HepG2 (cell line): ENCODE data around the gene SART1. TPM values are rescaled to one million over a fixed set of nuclear protein-coding genes. Genes with fewer than 3 reads are reported as not detected.

ENCODE experiments used
- ARID2 ChIP-seq: sonication (generic); formaldehyde crosslinking; IDR thresholded peaks from 2 replicates; pipeline ENCODE4 v1.8.1; 2022; ENCODE audit warnings: mild to moderate bottlenecking, missing genetic modification reagents, borderline replicate concordance
- CBX1 ChIP-seq: IDR thresholded peaks from one replicate; pipeline ENCODE4 v1.6.1; 2016; ENCODE audit warnings: antibody characterized with exemption, low read depth
- CHD4 ChIP-seq: fragments of 200-600 bp; sonication (generic); IDR thresholded peaks from 2 replicates; pipeline ENCODE4 v1.7.0; 2017; ENCODE audit warnings: mild to moderate bottlenecking, low read length, borderline replicate concordance
- HOXD1 ChIP-seq: sonication (generic); formaldehyde crosslinking; IDR thresholded peaks from 2 replicates; pipeline ENCODE4 v1.5.0; 2020; ENCODE audit warnings: missing genetic modification reagents
- IRF2 ChIP-seq: IDR thresholded peaks from 2 replicates; pipeline ENCODE4 v1.6.1; 2018; ENCODE audit warnings: missing genetic modification reagents, missing compliant biosample characterization
- MEIS2 ChIP-seq: sonication (generic); formaldehyde crosslinking; IDR thresholded peaks from 2 replicates; pipeline ENCODE4 v1.9.0; 2021; ENCODE audit warnings: mild to moderate bottlenecking, missing genetic modification reagents
- MXD1 ChIP-seq: sonication (generic); formaldehyde crosslinking; IDR thresholded peaks from 2 replicates; pipeline ENCODE4 v1.4.0; 2020; ENCODE audit warnings: mild to moderate bottlenecking, missing genetic modification reagents
- RAD51 ChIP-seq: fragments of 450-650 bp; IDR thresholded peaks from 2 replicates; pipeline ENCODE4 v1.6.1; 2016; ENCODE audit warnings: borderline replicate concordance
- SP5 ChIP-seq: IDR thresholded peaks from 2 replicates; pipeline ENCODE4 v1.6.1; 2016; ENCODE audit warnings: low read depth, borderline replicate concordance
- ZFP36L2 ChIP-seq: sonication (generic); formaldehyde crosslinking; IDR thresholded peaks from 2 replicates; pipeline ENCODE4 v1.4.0; 2020; ENCODE audit warnings: missing genetic modification reagents
- ZGPAT ChIP-seq: IDR thresholded peaks from 2 replicates; pipeline ENCODE4 v1.6.1; 2016; ENCODE audit warnings: mild to moderate bottlenecking
- ZNF296 ChIP-seq: sonication (generic); formaldehyde crosslinking; conservative IDR thresholded peaks from 2 replicates; pipeline ENCODE4 v1.5.0; 2020; ENCODE audit warnings: mild to moderate bottlenecking, missing genetic modification reagents
- ZNF318 ChIP-seq: sonication (generic); formaldehyde crosslinking; IDR thresholded peaks from 2 replicates; pipeline ENCODE4 v1.4.0; 2020; ENCODE audit warnings: mild to moderate bottlenecking, missing genetic modification reagents
- polyA plus RNA-seq, 8 experiments: library from polyadenylated mRNA; depleted of rRNA in 3 of 8; stranded (reverse) in 7 of 8; unstranded in 1 of 8; fragments of >200 nt; fragmentation: Illumina TruSeq in 4 of 8; extraction: Trizol in 4 of 8; gene quantifications; 2 replicates each; pipeline versions ENCODE4 v1.2.1 to v1.2.3, GENCODE V29; 2011 to 2016; ENCODE audit warnings: low read depth in 4 of 8, missing spikeins in 1 of 8, mixed read lengths in 1 of 8; ENCODE audit not compliant: insufficient read depth in 1 of 8
- total RNA-seq, 5 experiments: library from RNA; depleted of rRNA; stranded (reverse); fragments of >200 nt; fragmentation: Illumina TruSeq; extraction: Trizol; gene quantifications; 2 replicates each; pipeline ENCODE4 v1.2.3, GENCODE V29; 2016; ENCODE audit warnings: low read depth in 1 of 5
- TF ChIP-seq, protein P1 (sequence below): sonication (generic); formaldehyde crosslinking; IDR thresholded peaks from 2 replicates; pipeline ENCODE4 v1.5.1; 2020; ENCODE audit warnings: mild to moderate bottlenecking, missing genetic modification reagents, moderate library complexity
- TF ChIP-seq, protein P2 (sequence below): sonication (generic); formaldehyde crosslinking; IDR thresholded peaks from 2 replicates; pipeline ENCODE4 v1.4.0; 2020; ENCODE audit warnings: missing genetic modification reagents; ENCODE audit errors: not compliant biosample characterization

Gene SART1
- total and polyA plus RNA-seq, 2 of the 13 experiments (the other 11 are each of a cell fraction or from before 2014, with no cell fraction given), result 11.3 to 22.5 TPM

- TF ChIP-seq ZNF318 (CRISPR knock-in tag), result no peak
- TF ChIP-seq RAD51, result no peak
- TF ChIP-seq CBX1, result peak; percentile 80
- peak; percentile 89 for TF ChIP-seq IRF2 (CRISPR knock-in tag)
- TF ChIP-seq ARID2, result no peak
- TF ChIP-seq SP5, result peak; percentile 73; the same call in 1 of the 2 replicates
- TF ChIP-seq CHD4, result no peak
- TF ChIP-seq HOXD1 (CRISPR knock-in tag), result peak; percentile 60; the same call in 1 of the 2 replicates
- TF ChIP-seq, protein P1, sequence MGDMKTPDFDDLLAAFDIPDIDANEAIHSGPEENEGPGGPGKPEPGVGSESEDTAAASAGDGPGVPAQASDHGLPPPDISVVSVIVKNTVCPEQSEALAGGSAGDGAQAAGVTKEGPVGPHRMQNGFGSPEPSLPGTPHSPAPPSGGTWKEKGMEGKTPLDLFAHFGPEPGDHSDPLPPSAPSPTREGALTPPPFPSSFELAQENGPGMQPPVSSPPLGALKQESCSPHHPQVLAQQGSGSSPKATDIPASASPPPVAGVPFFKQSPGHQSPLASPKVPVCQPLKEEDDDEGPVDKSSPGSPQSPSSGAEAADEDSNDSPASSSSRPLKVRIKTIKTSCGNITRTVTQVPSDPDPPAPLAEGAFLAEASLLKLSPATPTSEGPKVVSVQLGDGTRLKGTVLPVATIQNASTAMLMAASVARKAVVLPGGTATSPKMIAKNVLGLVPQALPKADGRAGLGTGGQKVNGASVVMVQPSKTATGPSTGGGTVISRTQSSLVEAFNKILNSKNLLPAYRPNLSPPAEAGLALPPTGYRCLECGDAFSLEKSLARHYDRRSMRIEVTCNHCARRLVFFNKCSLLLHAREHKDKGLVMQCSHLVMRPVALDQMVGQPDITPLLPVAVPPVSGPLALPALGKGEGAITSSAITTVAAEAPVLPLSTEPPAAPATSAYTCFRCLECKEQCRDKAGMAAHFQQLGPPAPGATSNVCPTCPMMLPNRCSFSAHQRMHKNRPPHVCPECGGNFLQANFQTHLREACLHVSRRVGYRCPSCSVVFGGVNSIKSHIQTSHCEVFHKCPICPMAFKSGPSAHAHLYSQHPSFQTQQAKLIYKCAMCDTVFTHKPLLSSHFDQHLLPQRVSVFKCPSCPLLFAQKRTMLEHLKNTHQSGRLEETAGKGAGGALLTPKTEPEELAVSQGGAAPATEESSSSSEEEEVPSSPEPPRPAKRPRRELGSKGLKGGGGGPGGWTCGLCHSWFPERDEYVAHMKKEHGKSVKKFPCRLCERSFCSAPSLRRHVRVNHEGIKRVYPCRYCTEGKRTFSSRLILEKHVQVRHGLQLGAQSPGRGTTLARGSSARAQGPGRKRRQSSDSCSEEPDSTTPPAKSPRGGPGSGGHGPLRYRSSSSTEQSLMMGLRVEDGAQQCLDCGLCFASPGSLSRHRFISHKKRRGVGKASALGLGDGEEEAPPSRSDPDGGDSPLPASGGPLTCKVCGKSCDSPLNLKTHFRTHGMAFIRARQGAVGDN, result peak; percentile 24
- TF ChIP-seq, protein P2, sequence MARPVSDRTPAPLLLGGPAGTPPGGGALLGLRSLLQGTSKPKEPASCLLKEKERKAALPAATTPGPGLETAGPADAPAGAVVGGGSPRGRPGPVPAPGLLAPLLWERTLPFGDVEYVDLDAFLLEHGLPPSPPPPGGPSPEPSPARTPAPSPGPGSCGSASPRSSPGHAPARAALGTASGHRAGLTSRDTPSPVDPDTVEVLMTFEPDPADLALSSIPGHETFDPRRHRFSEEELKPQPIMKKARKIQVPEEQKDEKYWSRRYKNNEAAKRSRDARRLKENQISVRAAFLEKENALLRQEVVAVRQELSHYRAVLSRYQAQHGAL (CRISPR knock-in tag), result no peak
- TF ChIP-seq MXD1 (CRISPR knock-in tag), result 0 out of 2 replicates have a peak, but pooled peaks have one; percentile 9
- TF ChIP-seq MEIS2 (CRISPR knock-in tag), result peak; percentile 71; the same call in 1 of the 2 replicates
- TF ChIP-seq ZFP36L2 (CRISPR knock-in tag), result no peak; the same call in 1 of the 2 replicates
- no peak for TF ChIP-seq ZNF296 (CRISPR knock-in tag)
- peak; percentile 67; the same call in 1 of the 2 replicates for TF ChIP-seq ZGPAT
These were observed 42.4 kb upstream of the SART1 start, which contains the start of gene DRAP1 (continued) for GRCh38 chr11:65919141-65919572.
